NCI-H82 treated with DMSO at 0.1 percent for 48 hours (cell line): ENCODE measurements around the gene ADAM12.

ENCODE experiments used
- DNase-seq: peaks from one replicate; lab custom pipeline; 2025; ENCODE audit not compliant: unreplicated experiment; lab: John Stamatoyannopoulos, UW

The ADAM12 gene

DNA sequence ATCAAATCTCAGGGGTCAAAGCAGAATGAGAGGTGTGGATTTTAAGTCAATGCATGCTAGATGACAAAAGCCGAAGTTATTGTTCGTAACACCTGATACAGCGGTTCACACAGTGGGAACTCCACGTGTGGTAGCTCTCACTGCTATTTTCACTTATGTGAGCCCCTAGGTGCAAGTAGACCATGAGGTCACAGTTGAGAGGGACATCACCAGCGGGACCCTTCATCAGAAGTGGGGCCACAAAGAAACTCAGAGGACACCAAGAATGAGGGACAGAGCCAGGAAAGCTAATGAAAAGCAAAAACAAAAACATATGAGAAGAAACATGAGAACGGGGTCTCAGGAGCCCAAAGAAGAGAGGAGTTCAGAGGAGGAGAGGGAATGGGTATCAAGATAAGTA, 63.5 kb downstream of the ADAM12 start:
- no peak for DNase-seq

- no peak for DNase-seq
Measured at GRCh38 chr10:126321440-126321839, 66.8 kb downstream of the ADAM12 start.

DNA sequence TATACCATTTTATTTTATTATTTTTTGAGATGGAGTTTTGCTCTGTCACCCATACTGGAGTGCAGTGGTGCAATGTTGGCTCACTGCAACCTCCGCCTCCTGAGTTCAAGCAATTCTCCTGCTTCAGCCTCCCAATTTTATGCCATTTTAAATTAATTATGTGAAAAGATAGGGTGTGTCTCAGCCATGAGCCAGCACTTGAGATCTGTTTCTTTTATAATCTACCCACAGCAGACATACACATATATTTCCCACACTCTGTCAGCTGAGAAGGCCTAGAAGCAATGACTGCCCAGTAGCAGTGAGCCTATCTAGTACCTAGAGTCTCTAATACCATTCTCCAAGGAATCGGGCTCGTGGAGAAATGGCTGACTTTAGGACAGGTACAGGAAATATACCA, 70.5 kb downstream of the ADAM12 start:
- no peak for DNase-seq

- DNase-seq = no peak
Measured at GRCh38 chr10:126315494-126316177, 72.6 kb downstream of the ADAM12 start.

GRCh38 chr10:126314863-126315493, 73.3 kb downstream of the ADAM12 start:
- no peak for DNase-seq

DNA sequence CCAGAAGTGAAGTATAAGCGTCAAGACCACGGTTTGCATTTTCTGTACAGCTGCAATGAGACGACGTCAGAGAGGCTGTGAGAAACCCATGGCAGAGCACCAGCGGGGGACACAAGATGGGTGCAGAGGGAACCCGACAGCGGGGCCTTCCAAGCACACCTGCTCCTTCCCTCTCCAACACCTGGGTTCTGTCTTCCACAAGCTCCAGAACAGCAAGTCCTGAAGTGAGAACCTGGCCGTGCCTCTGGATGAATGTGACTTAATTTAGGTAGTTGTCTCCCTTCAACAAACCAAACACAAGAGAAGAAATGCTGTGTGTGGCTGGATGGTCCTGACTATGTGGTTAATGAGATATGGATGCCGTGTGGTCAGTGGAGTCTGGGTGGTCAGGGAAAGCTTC, 76.1 kb downstream of the ADAM12 start:
- no peak for DNase-seq

DNA sequence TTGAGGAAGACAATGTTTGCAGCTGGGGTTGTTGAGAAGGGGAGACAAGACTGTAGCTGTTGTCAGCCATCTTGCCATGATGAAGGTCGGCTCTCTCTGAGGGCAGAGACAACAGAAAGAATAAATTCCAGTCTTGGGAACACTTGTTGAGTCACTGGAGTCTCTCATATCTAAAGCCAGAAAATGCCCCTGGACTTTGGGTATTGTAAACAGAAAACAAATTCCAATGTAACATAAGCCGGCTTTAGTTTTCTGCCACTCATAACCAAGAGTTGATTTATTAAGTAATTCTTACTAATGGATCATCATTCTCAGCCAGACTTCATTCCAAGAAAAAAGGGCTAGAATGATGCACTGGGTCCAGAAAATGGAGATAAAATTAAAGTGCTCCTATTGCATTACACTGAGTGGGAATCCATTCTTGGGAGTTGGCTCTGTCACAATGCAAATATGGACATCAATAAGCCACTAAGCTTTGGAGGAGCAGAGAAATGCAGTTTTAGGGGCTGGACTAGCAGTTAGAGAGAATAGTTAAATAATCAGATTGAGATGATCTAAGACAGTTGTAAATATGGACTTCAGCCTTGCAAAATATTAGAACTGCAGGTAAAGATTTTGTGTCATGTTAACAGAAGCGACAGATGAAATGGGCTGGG, 78.9 kb downstream of the ADAM12 start:
- no peak for DNase-seq

DNA sequence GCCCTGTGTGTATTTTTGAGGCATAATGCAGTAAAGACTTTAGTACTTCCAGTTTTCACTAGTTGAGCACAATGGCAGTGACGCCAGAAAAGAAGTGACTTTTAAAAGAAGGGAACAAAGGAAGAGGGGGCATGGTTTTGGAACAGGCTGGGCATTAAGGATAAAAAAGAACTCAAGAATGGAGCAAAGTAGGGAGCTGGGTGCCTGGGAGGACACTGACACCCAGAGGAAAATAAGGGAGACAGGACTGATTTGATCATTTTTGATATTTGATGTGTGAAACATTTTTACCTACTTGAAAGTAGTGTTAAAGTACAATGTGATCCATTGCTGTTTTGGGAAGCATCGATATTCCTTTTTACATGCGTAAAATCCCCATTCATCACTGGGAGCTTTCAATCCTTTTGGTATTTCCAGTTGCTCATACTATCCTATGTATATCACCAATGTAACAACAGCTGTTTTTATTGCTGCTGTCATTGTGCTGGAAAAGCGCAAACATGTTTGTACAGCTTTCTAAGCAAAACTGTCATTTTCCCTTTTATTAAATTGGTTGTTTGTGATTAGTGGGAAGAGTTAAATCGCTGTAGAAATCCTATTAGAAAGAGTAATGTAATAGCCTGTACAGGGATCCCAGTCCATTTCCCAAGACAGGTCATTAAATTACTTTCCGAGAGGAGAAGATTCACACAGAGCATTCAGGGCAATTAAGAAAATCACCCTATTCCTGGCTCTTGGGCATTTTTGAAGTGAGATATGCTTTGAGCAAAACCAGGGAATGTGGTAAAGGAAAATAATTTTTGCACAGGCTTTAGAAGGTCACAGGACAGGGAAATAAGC, 85.2 kb downstream of the ADAM12 start:
- DNase-seq = peak; percentile 55

GRCh38 chr10:126302476-126302756, 85.9 kb downstream of the ADAM12 start:
- DNase-seq = no peak

DNA sequence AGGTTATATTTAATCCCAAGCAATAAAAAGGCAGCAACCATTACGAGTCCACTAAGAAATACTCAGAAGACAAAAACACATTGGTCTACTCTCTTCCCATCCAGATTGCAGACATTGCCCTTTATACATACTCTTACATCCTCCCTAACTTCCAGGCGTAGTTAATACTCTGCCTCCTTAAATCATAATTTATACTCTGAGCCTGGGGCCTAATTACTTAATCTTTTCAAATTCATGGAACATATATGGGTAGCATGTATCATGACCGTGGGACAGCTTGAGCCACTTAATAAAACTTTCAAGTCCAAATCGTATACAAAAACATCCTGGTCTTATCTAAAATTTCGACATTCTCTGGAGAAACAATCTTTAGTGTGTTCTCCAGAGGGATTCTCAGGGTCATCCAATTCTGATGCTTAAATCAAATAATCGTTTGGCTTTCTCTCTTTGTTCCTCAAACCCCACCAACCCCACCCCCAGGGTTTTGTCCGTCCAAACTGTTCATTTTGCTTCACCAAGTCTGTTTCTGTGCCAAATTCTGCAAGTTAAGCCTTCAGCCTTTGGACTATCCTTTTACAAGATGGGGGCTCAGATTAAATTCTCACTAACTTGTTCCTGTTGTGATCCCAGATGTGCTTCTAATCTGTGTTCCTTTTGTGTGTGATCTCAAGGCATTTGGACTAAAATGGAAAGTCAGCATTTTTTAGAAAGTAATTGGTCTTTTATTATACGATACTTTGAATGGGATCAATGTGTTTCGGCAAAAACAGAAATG, 86.4 kb downstream of the ADAM12 start:
- no peak for DNase-seq

DNA sequence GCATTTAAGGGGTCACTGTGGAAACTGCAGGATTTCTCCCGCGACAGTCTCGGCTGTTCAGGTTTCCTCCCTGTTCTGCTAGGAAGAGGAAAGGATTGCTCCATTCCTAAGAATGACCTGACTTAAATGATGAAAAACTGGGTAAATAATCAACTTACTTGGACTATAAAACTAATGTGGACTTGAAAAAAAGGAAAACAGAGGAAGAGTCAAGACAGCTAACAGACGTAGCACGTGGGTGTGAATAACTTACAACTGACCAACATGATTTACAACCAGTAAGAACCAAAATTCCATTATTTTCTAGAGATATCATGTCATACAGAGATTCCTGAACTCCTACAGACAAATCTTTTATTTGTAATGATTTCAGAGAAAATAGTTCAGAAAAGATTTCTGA, 93.8 kb downstream of the ADAM12 start:
- no peak for DNase-seq

DNA sequence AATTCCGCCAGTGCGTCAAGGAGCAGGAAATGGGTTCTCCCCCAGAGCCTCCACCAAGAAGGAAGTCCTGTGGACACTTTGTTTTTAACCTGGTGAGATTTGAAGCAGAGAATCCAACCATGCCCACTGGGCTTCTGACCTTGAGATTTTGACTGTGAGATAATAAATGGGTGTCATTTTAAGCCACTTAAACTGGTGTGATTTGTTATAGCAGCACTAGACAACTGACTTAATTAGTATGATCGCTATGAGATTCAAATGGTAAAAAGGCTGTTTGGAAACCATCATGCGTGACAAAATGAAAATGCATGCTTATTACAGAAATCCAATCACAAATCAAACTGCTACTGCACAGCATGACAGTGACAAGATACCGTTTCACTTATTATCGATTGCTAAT, 98.0 kb downstream of the ADAM12 start:
- no peak for DNase-seq

DNA sequence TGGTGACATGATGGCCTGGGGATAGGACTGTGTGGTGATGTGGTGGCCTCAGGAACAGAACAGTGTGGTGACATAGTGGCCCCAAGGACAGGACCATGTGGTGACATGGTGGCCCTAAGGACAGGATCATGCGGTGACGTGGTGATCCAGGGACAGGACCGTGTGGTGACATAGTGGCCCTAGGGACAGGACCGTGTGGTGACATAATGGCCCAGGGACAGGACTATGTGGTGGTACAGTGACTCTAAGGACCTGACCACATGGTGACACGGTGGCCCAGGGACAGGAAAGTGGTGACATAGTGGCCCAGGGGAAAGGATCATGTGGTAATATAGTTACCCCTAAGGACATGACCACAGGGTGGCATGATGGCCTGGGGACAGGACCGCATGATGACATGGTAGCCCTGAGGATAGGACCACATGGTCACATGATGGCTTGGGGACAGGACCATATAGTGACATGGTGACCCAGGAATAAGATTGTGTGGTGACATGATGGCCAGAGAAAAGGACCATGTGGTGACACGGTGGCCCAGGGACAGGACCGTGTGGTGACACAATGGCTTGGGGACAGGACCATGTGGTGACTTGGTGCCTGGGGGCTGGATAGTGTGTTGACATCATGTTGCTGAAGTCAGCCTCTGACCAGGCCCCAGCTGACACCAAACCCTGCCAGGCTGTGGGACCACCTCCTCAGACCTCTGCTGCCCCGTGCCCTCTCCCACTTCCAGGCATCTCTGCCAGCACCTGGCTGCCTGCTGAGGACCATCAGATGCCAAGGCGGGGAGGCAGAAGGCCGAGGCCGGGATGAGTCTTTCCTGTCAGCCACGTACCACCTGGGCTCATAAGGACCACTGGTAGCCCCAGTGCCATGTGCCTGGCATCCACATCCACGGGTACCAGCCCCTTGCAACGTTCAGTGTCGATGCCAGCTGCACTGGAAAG, 99.5 kb downstream of the ADAM12 start:
- DNase-seq = no peak

- no peak for DNase-seq
Measured at GRCh38 chr10:126286256-126286780, 102.0 kb downstream of the ADAM12 start.

DNA sequence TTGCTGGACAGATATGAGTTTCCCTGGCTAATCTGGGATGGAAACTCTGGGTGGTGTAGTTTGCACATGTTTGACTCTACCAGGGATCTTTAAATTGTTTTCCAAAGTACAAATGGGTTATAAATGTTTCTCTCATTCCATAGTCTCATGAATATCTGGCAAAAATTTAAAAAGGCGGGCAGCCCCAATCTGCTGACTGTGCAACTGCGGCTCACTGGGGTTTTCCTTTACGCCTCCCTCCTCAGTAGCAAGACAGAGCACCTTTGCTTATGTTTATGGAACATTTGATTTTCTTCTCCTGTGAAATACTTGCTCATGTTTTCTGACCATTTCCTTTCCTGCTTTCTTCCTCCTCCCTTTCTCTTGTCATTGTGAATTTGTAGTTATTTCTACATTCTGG, 105.0 kb downstream of the ADAM12 start:
- DNase-seq = no peak

DNA sequence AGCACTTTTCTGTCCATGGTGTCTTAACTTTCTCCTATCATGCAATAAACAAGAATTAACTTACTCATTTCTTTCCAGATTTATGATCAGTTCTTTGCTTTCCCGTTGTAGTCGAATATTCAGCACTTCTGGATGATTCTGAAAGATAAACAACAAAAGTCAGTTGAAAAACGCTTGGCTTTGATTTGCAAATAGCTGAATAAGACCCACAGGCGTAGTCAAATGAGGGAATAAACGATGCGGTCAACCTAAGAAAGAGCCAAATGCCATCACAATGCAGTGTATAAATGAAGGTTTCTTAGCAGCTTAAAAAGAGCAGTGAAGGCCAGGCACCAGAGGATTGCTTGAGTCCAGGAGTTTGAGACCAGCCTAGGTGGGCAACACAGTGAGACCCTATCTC, 109.4 kb downstream of the ADAM12 start:
- DNase-seq = no peak

DNA sequence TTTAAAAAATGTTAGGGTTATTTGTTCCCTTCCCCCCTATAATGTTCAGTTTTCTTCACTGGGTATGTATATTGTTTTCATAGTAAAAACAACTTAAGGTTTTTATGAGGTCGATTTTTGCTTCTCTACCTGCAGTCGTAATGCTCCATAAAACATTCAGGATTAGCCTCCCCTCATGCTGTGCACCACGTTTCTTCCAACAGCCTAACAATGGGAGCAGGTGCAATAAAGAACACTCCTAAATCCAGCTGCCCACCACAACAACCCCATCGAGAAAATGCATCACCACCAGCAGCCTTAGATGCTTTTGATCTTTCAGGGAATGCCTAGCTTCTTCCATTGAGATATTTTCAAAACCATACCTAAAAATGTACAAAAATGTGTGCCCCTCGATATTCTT, 111.1 kb downstream of the ADAM12 start:
- no peak for DNase-seq

- DNase-seq = no peak
Measured at GRCh38 chr10:126272526-126272925, 115.8 kb downstream of the ADAM12 start.

GRCh38 chr10:126270111-126270510, 118.2 kb downstream of the ADAM12 start:
- DNase-seq = no peak
